HepG2 (cell line): ENCODE results near the gene VPS13D. TPM values are rescaled to one million over a fixed set of nuclear protein-coding genes. Genes with fewer than 3 reads are reported as not detected.

Experiments
- HOXA3 ChIP-seq: sonication (generic); formaldehyde crosslinking; IDR thresholded peaks from 2 replicates; pipeline ENCODE4 v1.5.0; 2020; ENCODE audit warnings: missing genetic modification reagents
- KAT2B ChIP-seq: fragments of 150-350 bp; IDR thresholded peaks from 2 replicates; pipeline ENCODE4 v1.6.1; 2014; ENCODE audit warnings: low read depth, low read length, borderline replicate concordance
- KLF9 ChIP-seq: IDR thresholded peaks from 2 replicates; pipeline ENCODE4 v1.6.1; 2016; ENCODE audit warnings: low read depth
- MEIS1 ChIP-seq: sonication (generic); formaldehyde crosslinking; IDR thresholded peaks from 2 replicates; pipeline ENCODE4 v1.9.0; 2021; ENCODE audit warnings: mild to moderate bottlenecking, missing genetic modification reagents, moderate library complexity, borderline replicate concordance
- MTA3 ChIP-seq: sonication (generic); formaldehyde crosslinking; IDR thresholded peaks from 2 replicates; pipeline ENCODE4 v1.4.0; 2020; ENCODE audit warnings: missing genetic modification reagents
- NBN ChIP-seq: fragments of 450-650 bp; conservative IDR thresholded peaks from 2 replicates; pipeline ENCODE4 v1.6.1; 2017
- PHB2 ChIP-seq: fragments of 450-650 bp; IDR thresholded peaks from 2 replicates; pipeline ENCODE4 v1.6.1; 2018; ENCODE audit not compliant: partially characterized antibody
- PHF21A ChIP-seq: sonication (generic); formaldehyde crosslinking; IDR thresholded peaks from 2 replicates; pipeline ENCODE4 v1.5.0; 2020; ENCODE audit warnings: mild to moderate bottlenecking, missing genetic modification reagents
- SP1 ChIP-seq, 2 experiments: fragments of 450-650 bp in 1 of 2; sonication (generic) in 1 of 2; formaldehyde crosslinking in 1 of 2; IDR thresholded peaks; 2 replicates each; pipeline versions ENCODE4 v1.4.0 to v1.6.1; 2016 to 2020; ENCODE audit warnings: missing genetic modification reagents in 1 of 2
- TRAFD1 ChIP-seq: sonication (generic); formaldehyde crosslinking; IDR thresholded peaks from 2 replicates; pipeline ENCODE4 v1.5.1; 2020; ENCODE audit warnings: missing genetic modification reagents, mild to moderate bottlenecking, borderline replicate concordance
- ZC3H13 ChIP-seq: sonication (generic); formaldehyde crosslinking; IDR thresholded peaks from 2 replicates; pipeline ENCODE4 v1.8.1; 2023; ENCODE audit warnings: mild to moderate bottlenecking, missing genetic modification reagents, moderate library complexity
- ZFX ChIP-seq: sonication (generic); formaldehyde crosslinking; IDR thresholded peaks from 2 replicates; pipeline ENCODE4 v1.4.0; 2020; ENCODE audit warnings: mild to moderate bottlenecking, low read depth, missing genetic modification reagents, moderate library complexity
- ZNF18 ChIP-seq: sonication (generic); formaldehyde crosslinking; IDR thresholded peaks from 2 replicates; pipeline ENCODE4 v1.8.0; 2022; ENCODE audit warnings: mild to moderate bottlenecking, missing genetic modification reagents; ENCODE audit not compliant: insufficient replicate concordance
- ZNF367 ChIP-seq: sonication (generic); formaldehyde crosslinking; IDR thresholded peaks from 2 replicates; pipeline ENCODE4 v1.4.0; 2020; ENCODE audit warnings: missing genetic modification reagents, borderline replicate concordance
- ZNF430 ChIP-seq: sonication (generic); formaldehyde crosslinking; IDR thresholded peaks from 2 replicates; pipeline ENCODE4 v1.9.0; 2021; ENCODE audit warnings: mild to moderate bottlenecking, missing genetic modification reagents
- ZNF574 ChIP-seq: sonication (generic); formaldehyde crosslinking; IDR thresholded peaks from 2 replicates; pipeline ENCODE4 v1.4.0; 2020; ENCODE audit warnings: missing genetic modification reagents
- polyA plus RNA-seq, 8 experiments: library from polyadenylated mRNA; depleted of rRNA in 3 of 8; stranded (reverse) in 7 of 8; unstranded in 1 of 8; fragments of >200 nt; fragmentation: Illumina TruSeq in 4 of 8; extraction: Trizol in 4 of 8; gene quantifications; 2 replicates each; pipeline versions ENCODE4 v1.2.1 to v1.2.3, GENCODE V29; 2011 to 2016; ENCODE audit warnings: low read depth in 4 of 8, missing spikeins in 1 of 8, mixed read lengths in 1 of 8; ENCODE audit not compliant: insufficient read depth in 1 of 8
- total RNA-seq, 5 experiments: library from RNA; depleted of rRNA; stranded (reverse); fragments of >200 nt; fragmentation: Illumina TruSeq; extraction: Trizol; gene quantifications; 2 replicates each; pipeline ENCODE4 v1.2.3, GENCODE V29; 2016; ENCODE audit warnings: low read depth in 1 of 5
- TF ChIP-seq, protein P1 (sequence below): sonication (generic); formaldehyde crosslinking; IDR thresholded peaks from 2 replicates; pipeline ENCODE4 v1.5.1; 2020; ENCODE audit warnings: mild to moderate bottlenecking, missing genetic modification reagents

Gene VPS13D
- total and polyA plus RNA-seq, 2 of the 13 experiments (the other 11 are each of a cell fraction or from before 2014, with no cell fraction given): 8.6 to 13.9 TPM

DNA sequence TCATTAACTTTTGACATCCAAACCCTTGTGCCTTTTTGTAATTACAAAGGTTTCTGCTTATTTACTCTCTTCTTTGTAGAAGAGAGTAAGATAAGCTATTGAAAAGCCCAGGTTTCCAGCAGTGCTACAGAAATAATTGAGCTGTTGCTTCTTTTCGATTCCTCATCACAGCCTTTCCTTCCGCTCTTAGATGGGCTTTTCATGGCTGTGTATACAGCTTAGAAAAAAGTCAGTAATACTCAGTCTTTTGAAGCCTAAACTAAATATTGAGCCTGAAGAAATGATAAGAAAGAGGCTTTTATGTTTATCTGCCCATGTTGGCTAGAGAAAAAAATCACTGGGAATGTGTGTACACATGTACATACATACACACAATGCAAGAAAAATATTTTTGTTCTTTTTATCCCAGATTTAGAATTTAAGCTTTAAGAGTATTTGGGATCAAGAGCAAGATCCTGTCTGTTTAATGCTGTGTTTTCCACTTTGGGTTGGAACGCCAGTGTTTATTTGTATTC lies 172.4 kb downstream of the VPS13D start (continued):
- TF ChIP-seq ZNF430 (CRISPR knock-in tag) (no peak), MTA3 (no peak), PHF21A (peak; percentile 82), HOXA3 (CRISPR knock-in tag) (no peak), ZNF574 (CRISPR knock-in tag) (no peak), ZNF367 (CRISPR knock-in tag) (no peak), MEIS1 (CRISPR knock-in tag) (no peak), NBN (no peak), SP1 (IDR thresholded peaks at IDR 0.05) (no peak), SP1 (CRISPR knock-in tag; IDR thresholded peaks at IDR 0.05) (no peak), PHB2 (no peak), TRAFD1 (CRISPR knock-in tag) (no peak), KLF9 (no peak), KAT2B (no peak), ZNF18 (CRISPR knock-in tag) (no peak), ZFX (CRISPR knock-in tag) (no peak), ZC3H13 (CRISPR knock-in tag) (no peak)
- TF ChIP-seq, protein P1, sequence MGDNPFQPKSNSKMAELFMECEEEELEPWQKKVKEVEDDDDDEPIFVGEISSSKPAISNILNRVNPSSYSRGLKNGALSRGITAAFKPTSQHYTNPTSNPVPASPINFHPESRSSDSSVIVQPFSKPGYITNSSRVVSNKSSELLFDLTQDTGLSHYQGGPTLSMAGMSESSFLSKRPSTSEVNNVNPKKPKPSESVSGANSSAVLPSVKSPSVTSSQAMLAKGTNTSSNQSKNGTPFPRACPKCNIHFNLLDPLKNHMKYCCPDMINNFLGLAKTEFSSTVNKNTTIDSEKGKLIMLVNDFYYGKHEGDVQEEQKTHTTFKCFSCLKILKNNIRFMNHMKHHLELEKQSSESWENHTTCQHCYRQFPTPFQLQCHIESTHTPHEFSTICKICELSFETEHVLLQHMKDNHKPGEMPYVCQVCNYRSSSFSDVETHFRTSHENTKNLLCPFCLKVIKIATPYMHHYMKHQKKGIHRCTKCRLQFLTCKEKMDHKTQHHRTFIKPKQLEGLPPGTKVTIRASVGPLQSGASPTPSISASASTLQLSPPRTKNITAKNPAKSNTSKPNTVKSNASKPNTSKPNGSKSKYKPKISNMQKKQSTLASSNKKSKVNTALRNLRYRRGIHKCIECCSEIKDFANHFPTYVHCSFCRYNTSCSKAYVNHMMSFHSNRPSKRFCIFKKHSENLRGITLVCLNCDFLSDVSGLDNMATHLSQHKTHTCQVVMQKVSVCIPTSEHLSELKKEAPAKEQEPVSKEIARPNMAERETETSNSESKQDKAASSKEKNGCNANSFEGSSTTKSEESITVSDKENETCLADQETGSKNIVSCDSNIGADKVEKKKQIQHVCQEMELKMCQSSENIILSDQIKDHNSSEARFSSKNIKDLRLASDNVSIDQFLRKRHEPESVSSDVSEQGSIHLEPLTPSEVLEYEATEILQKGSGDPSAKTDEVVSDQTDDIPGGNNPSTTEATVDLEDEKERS (CRISPR knock-in tag): 0 out of 2 replicates have a peak, but pooled peaks have one; percentile 35
